ENCODE results near the gene GRID1.
"Not testable (repeated sequence)": the region's sequence is repeated elsewhere in the genome, so short reads cannot be mapped to it uniquely, and the experiment has no call there.

The GRID1 gene

DNA sequence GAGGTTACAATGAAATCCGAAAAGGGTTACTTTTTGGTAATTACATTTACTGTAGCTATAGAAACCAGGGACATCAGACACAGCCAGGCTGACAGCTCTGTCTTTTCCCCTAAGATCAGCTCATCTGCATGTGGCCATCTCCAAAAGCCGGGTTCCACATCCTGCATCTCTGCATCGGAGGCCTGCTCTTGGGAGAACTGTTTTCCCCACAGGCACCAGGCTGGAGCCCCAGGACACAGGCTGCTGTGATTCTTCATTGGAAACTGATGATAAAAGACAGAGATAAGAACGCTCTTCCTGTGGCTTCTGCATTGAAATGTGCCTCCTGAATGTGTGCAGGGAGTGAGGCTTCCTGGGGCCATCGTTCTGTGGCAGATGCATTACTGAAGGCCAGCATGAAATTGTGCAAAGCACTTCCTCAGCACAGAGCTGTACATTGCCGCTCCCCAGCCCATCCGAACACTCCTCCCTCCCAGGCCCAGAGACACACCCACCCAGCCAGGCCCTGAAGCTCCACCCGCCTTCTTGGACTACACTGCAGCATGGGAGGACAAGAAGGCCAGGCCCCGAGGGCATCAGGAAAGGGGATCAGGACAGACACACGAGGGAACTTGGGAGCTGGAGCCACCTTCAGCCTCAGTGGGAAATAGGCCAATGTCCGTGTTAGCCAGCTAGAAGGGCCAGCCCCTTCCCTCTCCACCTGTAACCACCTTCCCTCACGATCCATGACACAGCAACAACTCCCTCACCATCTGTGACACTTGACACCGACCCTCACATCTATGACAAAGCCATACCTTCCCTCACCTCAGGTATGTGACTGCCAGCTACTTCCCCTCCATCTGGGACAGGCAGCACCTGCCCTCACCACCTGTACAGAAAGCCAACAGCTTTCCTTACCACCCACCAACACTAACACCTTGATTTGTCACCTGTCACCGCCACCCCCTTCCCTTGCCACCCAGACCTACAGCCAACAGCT, 113.2 kb downstream of the GRID1 start:
- DNase-seq (ENCODE audit: low read depth) = no peak

DNA sequence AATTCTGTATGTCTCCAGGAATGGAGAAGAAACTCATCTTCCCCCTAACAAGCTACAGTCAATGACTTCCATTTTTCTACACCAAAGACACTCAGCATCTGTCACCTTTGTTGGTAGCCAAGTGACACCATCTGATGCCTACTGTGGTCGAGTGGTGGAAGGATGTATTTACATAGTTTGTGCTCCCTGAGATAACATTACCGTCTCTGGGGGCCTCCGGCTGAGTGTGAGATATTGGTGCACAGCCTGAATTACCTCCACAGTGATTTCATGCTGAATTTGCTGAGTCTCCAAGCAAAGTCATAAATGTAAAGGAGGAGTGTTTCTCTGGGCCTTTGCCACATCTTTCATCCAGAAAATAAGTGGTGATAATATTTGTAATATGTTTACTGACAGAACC, 114.0 kb downstream of the GRID1 start:
- DNase-seq (ENCODE audit: low read depth) = no peak

DNA sequence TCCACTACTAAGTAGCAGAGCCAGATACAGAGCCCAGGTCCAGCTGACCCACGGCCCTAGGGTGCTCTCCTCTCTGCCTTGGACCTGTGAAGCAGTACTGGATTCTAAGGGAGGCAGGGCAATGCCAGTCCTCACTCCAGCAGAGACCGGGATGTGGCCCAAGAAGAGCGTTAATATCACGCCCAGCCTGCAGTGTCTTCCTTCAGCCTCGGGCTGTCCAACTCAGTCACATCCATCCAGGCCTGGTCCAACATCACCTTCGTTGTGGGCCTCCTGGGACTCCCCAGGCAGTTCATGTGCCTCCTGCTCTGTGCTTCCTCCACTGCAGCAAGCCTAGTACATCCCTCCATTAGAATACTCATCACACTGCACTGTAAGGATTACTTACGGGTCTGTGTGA, 114.5 kb downstream of the GRID1 start:
- DNase-seq (ENCODE audit: low read depth) = no peak

DNA sequence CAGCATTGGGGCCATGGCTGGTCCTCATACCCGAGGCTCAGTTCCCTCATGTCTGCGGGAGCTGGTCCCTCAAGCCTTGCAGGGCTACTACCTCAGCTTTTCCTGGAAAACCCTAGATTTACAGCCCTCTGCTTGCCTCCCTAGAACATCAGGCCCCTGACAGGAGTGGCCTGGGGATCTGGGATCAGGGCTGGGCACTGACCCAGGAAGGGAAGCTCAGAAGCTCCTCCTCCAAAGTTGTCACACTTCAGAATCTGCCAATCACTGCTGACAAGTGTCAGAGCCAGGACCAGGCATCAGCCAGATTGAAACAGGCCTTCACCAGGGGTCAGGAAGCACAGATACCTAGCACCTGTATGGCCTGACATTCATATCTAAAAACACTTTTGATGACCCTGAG, 115.2 kb downstream of the GRID1 start:
- no peak for DNase-seq (ENCODE audit: low read depth)

DNA sequence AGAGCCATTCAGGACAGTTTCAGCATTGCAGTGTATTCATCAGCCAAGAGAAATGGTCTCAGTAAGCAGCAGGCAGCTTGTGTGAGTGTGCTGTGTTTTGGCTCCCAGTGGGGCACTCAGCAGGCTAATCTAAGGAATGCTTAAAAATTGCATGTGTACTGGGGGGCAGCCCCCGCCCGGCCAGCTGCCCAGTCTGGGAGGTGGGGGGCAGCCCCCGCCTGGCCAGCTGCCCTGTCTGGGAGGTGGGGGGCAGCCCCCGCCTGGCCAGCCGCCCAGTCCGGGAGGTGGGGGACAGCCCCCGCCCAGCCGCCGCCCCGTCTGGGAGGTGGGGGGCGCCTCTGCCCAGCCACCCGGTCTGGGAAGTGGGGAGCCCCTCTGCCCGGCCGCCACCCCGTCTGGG, 116.2 kb downstream of the GRID1 start:
- no peak for DNase-seq (ENCODE audit: low read depth)

DNA sequence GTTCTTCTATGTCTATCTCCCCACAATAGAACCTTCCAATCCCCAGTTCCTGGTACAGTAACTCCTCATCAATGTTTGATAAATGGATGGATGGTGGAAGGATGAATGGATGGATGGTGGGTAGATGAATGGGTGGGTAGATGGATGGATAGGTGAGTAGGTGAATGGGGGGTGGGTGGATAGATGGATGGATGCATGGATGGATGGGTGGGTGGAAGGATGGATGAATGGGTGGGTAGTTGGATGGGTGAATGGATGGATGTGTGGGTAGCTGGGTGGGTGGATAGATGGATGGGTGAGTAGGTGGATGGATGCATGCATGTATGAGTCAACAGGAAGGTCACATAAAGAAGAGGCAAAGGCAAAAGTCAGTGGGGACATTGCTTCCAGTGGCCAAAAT, 116.8 kb downstream of the GRID1 start:
- DNase-seq (ENCODE audit: low read depth) = no peak

DNA sequence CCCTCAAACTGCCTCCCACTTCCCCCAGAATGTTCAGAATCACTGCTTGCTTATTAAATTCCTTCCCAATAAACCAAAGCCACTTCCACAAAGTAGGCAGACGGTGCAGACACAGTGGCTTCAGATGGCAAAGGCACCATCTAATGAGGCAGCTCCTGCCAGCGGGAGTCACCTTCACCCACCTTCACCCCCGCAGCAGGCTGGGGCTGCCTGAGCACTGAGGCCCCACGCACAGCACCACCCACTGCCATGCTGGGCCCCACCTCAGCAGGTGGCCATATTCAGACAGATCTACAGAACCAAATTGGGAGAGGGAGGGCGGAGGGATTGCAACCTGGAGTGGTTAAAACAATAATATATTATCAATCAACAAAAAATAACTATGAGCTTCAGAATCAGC, 118.5 kb downstream of the GRID1 start:
- DNase-seq (ENCODE audit: low read depth) = no peak

DNA sequence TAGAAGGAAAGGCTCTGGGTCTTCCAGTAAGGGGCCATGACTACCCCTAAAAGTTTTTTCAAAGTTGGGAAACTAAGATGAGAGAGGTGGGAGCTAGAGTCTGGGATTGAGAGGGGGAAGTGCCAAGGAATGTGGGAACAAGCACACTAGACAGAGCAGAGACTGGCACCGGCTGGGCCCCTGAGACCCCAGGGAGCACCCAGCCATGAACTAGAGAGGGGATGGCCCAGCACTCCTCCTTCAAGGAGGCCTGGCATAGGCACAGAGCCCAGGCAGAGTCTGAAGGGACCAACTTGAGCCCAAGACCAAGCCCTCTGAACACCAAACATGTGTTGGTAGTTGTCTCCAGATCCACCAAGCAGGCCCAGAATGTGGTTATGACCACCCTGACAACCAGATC, 119.0 kb downstream of the GRID1 start:
- no peak for DNase-seq (ENCODE audit: low read depth)

DNA sequence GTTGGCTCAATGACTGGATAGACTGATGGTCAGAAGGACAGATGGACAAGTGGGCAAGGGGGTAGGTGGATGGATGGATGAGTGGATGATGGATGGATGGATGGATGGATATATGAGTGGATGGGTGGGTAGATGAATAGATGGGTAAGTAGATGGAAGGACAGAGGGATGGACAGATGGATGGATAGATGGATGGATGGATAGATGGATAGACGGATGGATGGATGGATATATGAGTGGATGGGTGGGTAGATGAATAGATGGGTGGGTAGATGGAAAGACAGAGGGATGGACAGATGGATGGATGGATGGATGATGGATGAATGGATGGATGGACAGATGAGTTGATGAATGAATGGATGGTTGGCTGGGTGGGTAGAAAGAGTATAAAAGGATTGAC, 119.5 kb downstream of the GRID1 start:
- no peak for DNase-seq (ENCODE audit: low read depth)

DNA sequence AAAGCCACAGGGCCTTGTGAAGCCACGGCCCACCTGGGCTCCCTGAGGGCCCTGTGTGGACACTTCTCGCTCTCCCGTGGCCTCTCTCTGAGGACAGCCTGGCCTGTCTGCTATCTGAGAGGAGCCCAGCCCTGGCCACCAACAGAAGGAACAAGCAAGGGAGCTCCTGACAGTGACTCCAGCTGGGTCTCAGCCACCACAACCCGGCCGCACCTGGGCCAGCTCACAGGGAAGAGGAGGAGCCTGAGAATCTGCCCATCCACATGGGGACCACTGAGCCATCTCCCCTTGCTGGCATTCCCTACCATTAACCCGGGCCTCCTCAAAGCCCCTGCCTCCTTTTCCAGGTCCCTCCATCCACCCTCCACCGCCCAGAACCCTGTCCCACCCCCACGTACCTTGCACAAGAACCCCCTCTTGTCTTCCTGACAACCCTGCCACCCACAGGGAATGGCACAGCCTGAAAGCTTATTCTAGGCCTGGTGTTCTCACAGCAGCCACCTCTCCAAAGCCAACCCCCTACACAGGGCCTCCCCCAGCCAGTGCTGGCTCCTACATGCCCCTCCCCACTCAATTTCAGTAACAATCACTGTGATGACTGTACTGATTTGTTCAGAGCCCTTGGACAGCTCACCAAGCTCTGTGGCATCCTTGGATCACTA, 120.2 kb downstream of the GRID1 start:
- no peak for DNase-seq (ENCODE audit: low read depth)

DNA sequence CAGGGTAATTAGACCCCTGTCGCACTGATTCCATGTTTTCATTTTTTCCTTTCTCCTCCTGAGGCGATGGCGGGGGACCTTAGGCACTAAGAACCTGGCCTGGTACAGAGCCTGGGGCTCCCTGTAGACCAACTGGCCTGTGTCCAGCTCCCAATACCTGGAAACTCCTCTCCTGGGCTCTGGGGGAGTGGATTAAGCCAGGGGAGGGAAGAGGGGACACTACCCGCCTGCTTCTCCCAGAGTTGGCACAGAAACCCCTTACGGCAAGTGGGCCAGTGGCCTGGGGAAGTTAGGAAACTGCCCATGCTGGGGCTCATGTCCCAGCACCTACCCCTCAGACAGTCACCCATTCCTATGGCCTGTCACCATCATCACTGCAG, 121.6 kb downstream of the GRID1 start:
- no peak for DNase-seq (ENCODE audit: low read depth)

DNA sequence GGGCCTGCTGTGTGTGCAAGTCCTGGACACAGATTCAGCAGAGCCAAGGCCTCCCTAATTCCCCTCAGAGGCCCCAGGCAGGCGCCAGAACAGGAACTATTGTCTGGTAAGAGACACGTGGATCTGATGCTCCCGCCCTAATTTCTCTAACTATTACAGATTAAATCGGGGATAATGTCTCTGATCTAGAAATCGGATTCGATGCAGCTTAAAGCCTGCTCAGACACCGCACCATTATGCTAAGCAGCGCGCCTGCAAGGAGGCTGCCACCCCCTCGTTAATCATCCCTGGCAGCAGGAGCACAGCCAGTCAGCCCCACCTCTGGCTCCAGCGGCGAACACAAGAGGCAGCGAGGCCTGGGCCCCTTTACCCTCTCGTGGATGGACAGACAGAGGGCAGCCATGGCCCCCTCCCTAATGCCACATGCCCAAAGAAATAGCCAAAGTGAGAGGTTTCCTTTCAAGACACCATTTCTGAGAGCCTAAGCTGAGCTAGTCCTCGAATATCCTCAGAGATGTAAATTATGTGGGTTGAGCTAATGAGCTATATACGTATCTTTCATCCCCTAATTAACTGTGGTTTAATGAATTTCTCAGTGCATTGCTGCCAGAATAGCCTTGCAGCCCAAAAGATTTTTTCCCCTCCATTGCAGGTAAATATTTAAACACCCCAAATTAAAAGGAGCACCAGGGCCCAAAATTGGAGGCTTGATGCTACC, 122.1 kb downstream of the GRID1 start:
- no peak for DNase-seq (ENCODE audit: low read depth)

DNA sequence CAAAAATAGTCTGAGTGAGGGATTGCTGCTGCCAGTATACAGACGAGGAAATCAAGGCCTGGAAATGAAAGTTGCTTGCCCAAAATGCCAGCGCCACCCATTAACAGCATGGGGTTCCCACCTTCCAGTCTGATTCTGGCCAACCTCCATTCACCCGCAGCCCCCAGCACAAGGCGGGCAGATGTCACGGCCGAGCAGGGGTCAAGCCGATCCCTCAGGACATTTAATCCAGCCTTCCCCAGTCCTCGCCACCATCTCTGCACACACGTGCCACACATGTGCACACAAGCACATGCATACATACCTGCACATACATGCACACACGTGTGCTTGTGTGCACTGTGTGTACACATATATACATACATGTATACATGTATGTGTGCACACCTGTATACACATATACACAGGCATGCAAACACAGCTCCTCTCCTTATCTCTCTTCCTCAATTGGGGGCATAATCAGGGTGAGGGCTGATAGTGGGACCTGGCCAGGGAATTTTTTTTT, 122.9 kb downstream of the GRID1 start:
- no peak for DNase-seq (ENCODE audit: low read depth)

DNA sequence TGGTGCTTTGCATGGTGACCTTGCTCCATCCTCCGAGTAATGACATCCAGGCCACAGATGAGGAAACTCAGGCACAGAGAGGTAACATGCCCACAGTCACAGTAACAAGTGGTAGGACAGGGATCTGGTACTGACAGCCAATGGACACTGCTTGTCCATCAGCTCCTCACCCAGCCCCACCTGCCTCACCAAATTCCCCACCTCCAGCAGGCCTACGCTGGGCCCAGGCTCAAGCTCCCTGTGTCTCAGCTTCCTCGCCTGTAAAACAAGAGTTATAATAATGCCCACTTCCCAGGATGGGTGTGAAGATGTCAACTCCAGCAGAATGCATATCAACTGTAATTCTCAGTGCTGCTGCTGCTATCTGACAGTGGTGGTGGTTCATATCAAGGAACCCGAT, 123.8 kb downstream of the GRID1 start:
- DNase-seq (ENCODE audit: low read depth) = no peak

DNA sequence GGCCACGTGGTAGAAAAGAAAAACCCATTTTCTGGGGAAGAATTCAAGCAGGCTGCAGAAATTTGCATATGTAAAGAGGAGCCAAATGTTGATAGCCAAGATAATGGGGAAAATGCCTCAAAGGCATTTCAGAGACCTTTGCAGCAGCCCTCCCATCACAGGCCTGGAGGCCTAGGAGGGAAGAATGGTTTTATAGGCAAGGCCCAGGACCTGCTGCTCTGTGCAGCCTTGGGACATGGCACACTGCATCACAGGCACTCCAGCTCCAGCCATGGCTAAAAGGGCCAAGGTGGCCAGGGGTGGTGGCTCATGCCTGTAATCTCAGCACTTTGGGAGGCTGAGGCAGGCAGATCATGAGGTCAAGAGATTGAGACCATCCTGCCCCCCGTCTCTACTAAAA, 128.5 kb downstream of the GRID1 start:
- DNase-seq (ENCODE audit: low read depth) = not testable (repeated sequence)

DNA sequence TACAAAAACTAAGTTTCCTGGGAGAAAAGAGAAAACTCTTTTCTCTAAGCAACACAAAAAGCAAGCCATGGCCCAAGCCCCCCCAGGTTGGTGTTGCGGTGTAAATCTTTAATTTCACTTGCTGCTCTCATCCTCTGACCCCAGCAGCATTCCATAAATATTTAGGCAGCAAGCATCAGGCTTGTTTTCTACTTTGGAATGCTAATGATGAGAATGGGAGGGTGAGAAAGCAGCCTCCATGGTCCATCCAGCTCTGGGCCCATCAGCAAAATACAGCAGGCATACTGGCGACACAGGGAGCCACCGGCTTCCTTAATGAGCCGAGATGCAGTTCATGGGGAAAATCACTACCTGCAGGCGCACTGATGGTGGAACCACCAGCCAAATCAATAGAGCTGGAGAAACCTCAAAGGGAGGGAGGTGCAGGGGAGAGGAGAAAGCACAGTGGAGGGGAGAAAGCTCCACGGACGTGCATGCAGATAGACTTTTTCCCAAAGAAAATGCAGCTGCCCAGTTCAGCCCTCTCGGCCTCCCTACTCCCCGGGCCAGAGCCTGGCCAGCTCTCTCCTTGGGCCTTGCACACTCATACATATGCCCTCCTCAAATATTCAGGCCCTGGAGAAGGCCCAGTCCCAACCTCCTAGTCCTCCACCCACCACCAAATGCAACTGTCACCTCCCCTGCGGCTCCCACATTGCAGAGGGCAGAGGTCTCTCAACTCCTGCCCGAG, 131.9 kb downstream of the GRID1 start:
- DNase-seq (ENCODE audit: low read depth) = no peak

DNA sequence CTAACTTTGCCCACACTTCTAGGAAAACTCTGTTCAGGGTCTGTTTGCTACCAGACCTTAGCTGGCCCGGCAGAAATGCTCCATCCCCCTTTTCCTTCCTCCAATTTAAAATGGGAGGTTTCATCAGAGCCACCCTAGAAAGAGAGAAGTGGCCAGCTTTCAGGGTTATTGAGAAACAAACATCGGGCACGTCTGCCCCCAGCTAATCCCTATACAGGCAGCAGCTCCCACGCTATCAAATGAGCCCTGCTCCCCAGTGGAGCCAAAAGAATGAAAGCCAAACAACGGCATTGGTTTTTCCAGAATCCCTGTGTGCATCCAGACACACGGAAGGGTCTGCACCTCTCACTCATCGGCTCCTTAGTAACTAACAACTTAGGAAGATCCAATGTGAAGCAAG, 132.5 kb downstream of the GRID1 start:
- no peak for DNase-seq (ENCODE audit: low read depth)

DNA sequence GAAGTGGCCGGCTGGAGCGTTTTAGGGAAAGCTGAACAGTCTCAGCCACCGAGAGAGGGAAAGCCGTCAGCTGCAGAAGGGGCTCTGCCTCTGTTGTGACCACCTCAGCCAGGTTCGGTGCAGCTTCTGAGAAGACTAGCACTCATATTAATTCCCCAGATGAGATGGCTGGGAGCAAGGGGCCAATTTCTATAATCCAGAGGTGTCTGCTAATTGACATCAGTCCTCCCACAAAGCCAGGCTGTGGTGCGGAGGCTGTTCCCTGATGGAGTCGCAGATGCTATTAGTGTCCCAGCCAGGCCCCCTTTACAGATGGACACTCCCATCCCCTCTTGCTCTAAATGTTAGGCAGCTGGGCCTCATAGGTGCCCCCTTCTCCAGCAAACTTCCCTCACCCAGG, 133.5 kb downstream of the GRID1 start:
- no peak for DNase-seq (ENCODE audit: low read depth)

DNA sequence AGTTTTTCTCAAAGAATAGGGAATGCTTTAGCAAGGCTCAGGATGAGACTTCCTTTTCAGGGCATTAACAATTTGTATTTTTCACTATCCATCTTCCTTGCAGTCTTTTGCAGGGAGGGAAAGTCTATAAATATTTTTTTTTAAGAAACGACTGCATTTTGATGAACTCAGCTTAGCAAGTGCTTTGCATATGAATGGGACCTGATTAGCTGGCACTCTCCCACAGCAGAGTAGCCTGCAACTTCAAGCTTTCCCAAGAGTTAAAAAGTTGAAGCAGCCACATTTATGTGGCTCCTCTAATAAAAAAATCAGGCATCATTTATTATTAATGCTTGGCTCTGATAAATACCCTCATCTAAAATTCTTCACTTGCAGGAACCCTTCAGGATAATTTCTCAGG, 134.0 kb downstream of the GRID1 start:
- DNase-seq (ENCODE audit: low read depth) = no peak

DNA sequence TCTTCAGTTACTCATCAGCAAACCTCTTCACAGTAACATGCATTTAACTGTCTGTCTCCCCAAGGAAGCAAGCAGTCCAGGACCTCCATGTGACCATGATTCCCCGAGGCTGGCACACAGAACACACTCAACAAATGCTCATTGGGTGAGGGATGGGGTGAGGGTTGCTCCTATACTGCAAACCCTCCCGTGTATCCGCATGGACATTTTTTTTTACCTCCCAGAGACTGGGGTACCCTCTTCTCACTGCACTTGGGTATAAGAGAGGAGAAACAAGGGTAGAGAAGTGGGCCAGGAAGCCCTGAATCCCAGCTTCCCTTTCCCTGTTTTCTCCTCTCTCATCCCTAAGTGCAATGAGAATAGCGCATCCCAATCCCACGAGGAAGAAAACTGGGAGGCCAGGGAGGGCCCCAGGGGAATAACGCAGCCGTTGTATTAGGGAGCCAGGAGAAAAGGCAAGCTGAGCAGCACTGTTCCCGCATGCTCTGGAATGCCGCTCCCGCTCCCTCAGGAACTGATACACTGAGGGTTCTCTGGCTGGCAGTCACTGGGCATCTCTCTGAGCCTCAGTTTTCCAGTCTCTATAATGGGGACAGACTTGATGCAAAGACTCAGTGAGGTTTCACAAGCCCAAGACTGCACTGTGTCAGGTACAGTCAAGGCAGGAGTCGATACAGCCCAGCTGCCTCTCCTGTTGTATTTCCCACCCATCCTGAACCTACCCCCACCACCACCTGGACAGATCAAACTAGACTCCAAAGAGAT, 134.6 kb downstream of the GRID1 start:
- no peak for DNase-seq (ENCODE audit: low read depth)

DNA sequence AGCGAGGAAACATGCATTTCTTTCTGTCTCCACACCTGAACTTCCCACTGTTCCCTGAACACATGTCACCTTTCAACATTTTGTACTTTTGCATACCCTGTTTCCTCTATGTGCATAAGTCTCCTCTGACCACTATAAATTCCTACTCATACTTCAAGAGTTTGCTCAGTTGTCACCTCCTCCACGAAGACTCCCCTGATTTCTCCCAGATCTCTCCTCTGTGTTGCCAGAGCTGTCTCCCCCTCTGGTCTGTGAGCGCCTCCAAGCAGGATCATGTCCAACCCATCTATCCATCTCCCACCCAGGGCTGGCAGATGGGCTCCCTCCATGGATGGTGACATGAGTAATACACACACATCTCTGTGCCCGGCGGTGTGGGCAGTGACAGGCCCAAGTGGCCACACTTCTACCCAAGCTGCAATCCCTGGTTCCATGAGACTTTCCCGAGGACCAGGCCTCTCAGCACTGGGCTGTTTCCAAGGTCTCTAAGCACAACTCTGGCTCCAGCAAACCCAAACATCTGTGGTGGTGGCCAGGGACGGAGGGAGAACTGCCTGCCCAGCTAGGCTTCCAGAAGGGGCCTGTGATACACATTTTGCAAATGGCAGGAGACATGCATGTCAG, 135.9 kb downstream of the GRID1 start:
- DNase-seq (ENCODE audit: low read depth) = no peak

All from T follicular helper cell (primary cell).